OCI-LY7 (cell line): ENCODE measurements around the gene PORCN. TPM values are rescaled to one million over a fixed set of nuclear protein-coding genes. Genes with fewer than 3 reads are reported as not detected.
"Not testable (repeated sequence)": the region's sequence is repeated elsewhere in the genome, so short reads cannot be mapped to it uniquely, and the experiment has no call there.

Source experiments
- BruUV-seq: library from RNA; stranded (reverse); fragments of 400-500 nt; replicated peaks from 2 replicates; lab custom pipeline; 2021; lab: Mats Ljungman, UMichigan
- CTCF ChIA-PET: fragments of 300-600 bp; sonication (Branson Sonifier 250); formaldehyde crosslinking; loops from one replicate; lab custom pipeline; 2022; ENCODE audit warnings: antibody characterized with exemption; ENCODE audit not compliant: unreplicated experiment; lab: Charles Lee
- POLR2A ChIA-PET: fragments of 300-600 bp; sonication (Branson Sonifier 250); formaldehyde crosslinking; loops from one replicate; lab custom pipeline; 2022; ENCODE audit warnings: antibody characterized with exemption; lab: Charles Lee
- DNase-seq: peaks from one replicate; pipeline ENCODE4 v3.0.0-alpha.2; 2015; ENCODE audit warnings: low spot score
- H2AFZ ChIP-seq: fragments of 200-600 bp; sonication (generic), shearing (Covaris generic); 2 replicates; pipeline ENCODE4 v1.6.1; 2014; ENCODE audit warnings: mild to moderate bottlenecking, antibody characterized with exemption, low read length, moderate library complexity
- H3K27ac ChIP-seq: fragments of 200-600 bp; sonication (generic); 2 replicates; pipeline ENCODE4 v1.5.1; 2014; ENCODE audit warnings: mixed run types, low read depth, mild to moderate bottlenecking, moderate library complexity, low read length, inconsistent platforms; ENCODE audit not compliant: poor library complexity, severe bottlenecking
- H3K36me3 ChIP-seq: fragments of 200-600 bp; sonication (generic); 2 replicates; pipeline ENCODE4 v1.6.1; 2014; ENCODE audit warnings: mild to moderate bottlenecking, antibody characterized with exemption, low read length, moderate library complexity, mixed read lengths; ENCODE audit not compliant: insufficient read depth
- H3K4me1 ChIP-seq: fragments of 200-600 bp; sonication (generic); 2 replicates; pipeline ENCODE4 v1.5.1; 2014; ENCODE audit warnings: mild to moderate bottlenecking, low read length; ENCODE audit not compliant: insufficient read depth, poor library complexity, severe bottlenecking
- H3K4me2 ChIP-seq: fragments of 200-600 bp; sonication (generic); 2 replicates; pipeline ENCODE4 v1.6.1; 2014; ENCODE audit warnings: mild to moderate bottlenecking, low read length
- H3K4me3 ChIP-seq: fragments of 200-600 bp; sonication (generic); 2 replicates; pipeline ENCODE4 v1.5.1; 2014; ENCODE audit warnings: mild to moderate bottlenecking, low read depth, low read length; ENCODE audit not compliant: poor library complexity, severe bottlenecking
- H3K79me2 ChIP-seq: fragments of 200-600 bp; sonication (generic); 2 replicates; pipeline ENCODE4 v1.6.1; 2016; ENCODE audit warnings: low read depth, mild to moderate bottlenecking, low read length, moderate library complexity, mixed read lengths; ENCODE audit not compliant: insufficient read depth
- H3K9me2 ChIP-seq: fragments of 200-600 bp; sonication (generic); 2 replicates; pipeline ENCODE4 v1.6.1; 2016; ENCODE audit warnings: mild to moderate bottlenecking, low read length, mixed read lengths; ENCODE audit not compliant: insufficient read depth
- H3K9me3 ChIP-seq: fragments of 200-600 bp; sonication (generic); 2 replicates; pipeline ENCODE4 v1.6.1; 2014; ENCODE audit warnings: mild to moderate bottlenecking, mixed run types, low read length, mixed read lengths
- H4K20me1 ChIP-seq: fragments of 200-600 bp; sonication (generic); 2 replicates; pipeline ENCODE4 v1.6.1; 2014; ENCODE audit warnings: mild to moderate bottlenecking, antibody characterized with exemption, low read length, moderate library complexity, mixed read lengths; ENCODE audit not compliant: insufficient read depth
- CTCF ChIP-seq: fragments of 200-600 bp; sonication (generic); conservative IDR thresholded peaks from 2 replicates; pipeline ENCODE4 v1.5.1; 2014; ENCODE audit warnings: mild to moderate bottlenecking, antibody characterized with exemption, low read length, moderate library complexity, mixed read lengths
- EZH2phosphoT487 ChIP-seq: fragments of 200-600 bp; sonication (generic); IDR thresholded peaks from 2 replicates; pipeline ENCODE4 v1.6.1; 2018; ENCODE audit warnings: low read depth, borderline replicate concordance, mild to moderate bottlenecking, mixed run types, antibody characterized with exemption, low read length, moderate library complexity, mixed read lengths
- intact Hi-C: fragments of 100-400 bp; cut with micrococcal nuclease; formaldehyde crosslinking; loops from one replicate; pipeline ENCODE4 v1.10.0; 2022; ENCODE audit not compliant: unreplicated experiment
- total RNA-seq, 2 experiments: library from RNA; depleted of rRNA in 1 of 2; stranded (reverse); fragments of >200 nt in 1 of 2; shearing (Covaris generic) in 1 of 2; gene quantifications; 2 replicates each; pipeline ENCODE4 v1.2.3, GENCODE V29; 2014 to 2022

Gene PORCN
- total RNA-seq, 2 experiments from 2014 or later, result 8.4 to 11.3 TPM

- no peaks in the 10 kb centered on the region for H3K4me1 ChIP-seq
- no TSS peak for BruUV-seq
- H3K27ac ChIP-seq, result no peak overlapping the region
- no peak overlapping the region for H3K4me2 ChIP-seq
- H3K4me3 ChIP-seq, result no peak overlapping the region
- no peak overlapping the region for H2AFZ ChIP-seq
- intact Hi-C loops, result no loop called here
- no peaks in the 10 kb centered on the region for H3K9me3 ChIP-seq
- H3K79me2 ChIP-seq, result no peaks in the 10 kb centered on the region
- no peaks in the 10 kb centered on the region for H4K20me1 ChIP-seq
- no peak for TF ChIP-seq EZH2phosphoT487
- TF ChIP-seq CTCF, result no peak
- DNase-seq, result no peak
- ChIA-PET CTCF (no interaction called here), POLR2A (no interaction called here)
- no peaks in the 10 kb centered on the region for H3K9me2 ChIP-seq
- H3K36me3 ChIP-seq, result peaks cover 22% of the 10 kb centered on the region
These were observed 40.1 kb downstream of the PORCN start for GRCh38 chrX:48548871-48549270.

- peaks cover 24% of the 10 kb centered on the region for H3K36me3 ChIP-seq
- BruUV-seq, DNase-seq, H3K4me2 ChIP-seq, H2AFZ ChIP-seq, H3K4me1 ChIP-seq, H3K9me2 ChIP-seq, H3K9me3 ChIP-seq, POLR2A ChIA-PET, H3K4me3 ChIP-seq, CTCF ChIA-PET, H3K79me2 ChIP-seq, H4K20me1 ChIP-seq, intact Hi-C loops, H3K27ac ChIP-seq: not testable (repeated sequence)
These were observed 47.0 kb downstream of the PORCN start for GRCh38 chrX:48555731-48556325.

- no peaks in the 10 kb centered on the region for H3K9me3 ChIP-seq
- peaks cover 30% of the 10 kb centered on the region for H3K36me3 ChIP-seq
- ChIA-PET POLR2A (no interaction called here), CTCF (no interaction called here)
- intact Hi-C loops, result no loop called here
- H3K9me2 ChIP-seq, result no peaks in the 10 kb centered on the region
- H3K4me3 ChIP-seq, result no peak overlapping the region
- no peaks in the 10 kb centered on the region for H3K79me2 ChIP-seq
- no peak overlapping the region for H2AFZ ChIP-seq
- no peak overlapping the region for H3K4me2 ChIP-seq
- no peaks in the 10 kb centered on the region for H4K20me1 ChIP-seq
- no peak for DNase-seq
- H3K27ac ChIP-seq, result no peak overlapping the region
- no peak for TF ChIP-seq CTCF
- TF ChIP-seq EZH2phosphoT487, result no peak
- no TSS peak for BruUV-seq
- H3K4me1 ChIP-seq, result no peaks in the 10 kb centered on the region
These were observed 49.5 kb downstream of the PORCN start for GRCh38 chrX:48558271-48558670.
